NCI-H446 treated with DMSO at 0.1 percent for 48 hours (cell line): ENCODE results near the gene SPTBN4.
A peak's percentile ranks its signal among the peaks of the same experiment; 100 is the strongest.
"Not testable (repeated sequence)": the region's sequence is repeated elsewhere in the genome, so short reads cannot be mapped to it uniquely, and the experiment has no call there.

Experiments
- DNase-seq: peaks from one replicate; lab custom pipeline; 2025; lab: John Stamatoyannopoulos, UW

SPTBN4 gene

DNA sequence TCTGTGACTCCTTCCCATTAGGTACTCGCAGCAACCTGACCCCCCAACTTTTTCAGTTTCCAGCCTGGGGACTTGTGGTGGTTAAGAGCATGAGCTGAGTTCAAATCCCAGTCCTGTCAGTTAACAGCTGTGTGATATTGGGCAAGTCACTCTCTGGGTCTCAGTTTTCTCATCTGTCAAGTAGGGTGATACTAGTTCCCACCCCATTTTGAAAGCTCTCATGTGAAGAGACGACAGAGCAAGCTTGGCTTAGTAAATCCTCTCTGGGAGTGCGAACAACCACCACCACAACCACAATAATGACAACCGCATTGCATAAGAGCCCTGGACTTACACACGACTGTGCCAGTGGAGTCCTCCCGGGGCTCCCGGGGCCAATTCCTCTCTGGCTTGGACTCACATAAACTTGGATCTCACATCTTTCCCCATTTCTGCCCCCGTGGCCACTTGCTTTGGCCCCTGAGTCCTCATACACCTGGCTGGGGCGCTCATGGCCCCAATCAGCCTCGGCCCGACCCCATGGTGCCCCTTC is 1.7 kb upstream of the SPTBN4 start:
- no peak for DNase-seq

DNA sequence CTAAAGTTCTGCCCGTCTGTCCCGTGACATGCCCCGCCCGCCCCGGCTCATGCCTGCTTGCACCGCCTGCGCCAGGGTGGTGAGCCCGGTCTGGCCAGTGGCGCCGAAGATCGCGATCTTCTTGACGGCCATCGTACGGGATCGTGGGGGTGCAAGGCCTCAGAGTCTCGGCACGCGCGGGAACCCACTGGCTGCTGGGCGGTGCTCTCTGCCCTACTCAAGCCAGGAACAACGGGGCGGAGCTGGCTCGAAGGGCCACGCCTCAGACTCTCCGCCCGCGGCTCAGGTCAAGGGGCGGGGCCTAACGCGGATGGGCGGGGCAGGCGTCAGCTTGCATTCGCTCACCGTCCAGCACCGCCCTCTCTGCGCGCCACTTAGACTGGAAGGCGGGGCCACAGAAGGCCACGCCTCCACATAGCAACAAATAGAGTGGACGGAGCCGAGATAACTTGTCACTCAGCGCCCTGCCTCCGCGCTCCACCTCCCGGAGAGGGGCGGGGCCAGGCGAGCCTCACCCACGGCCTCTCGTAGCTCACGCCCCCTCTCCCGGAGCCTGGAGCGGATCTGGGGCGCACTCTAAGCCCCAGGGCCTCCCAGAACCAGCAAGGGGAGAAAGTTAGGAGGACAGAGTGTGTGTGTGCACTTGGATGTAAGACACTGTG is 1.1 kb upstream of the SPTBN4 start, which contains the start of gene BLVRB:
Gene BLVRB (minus strand): TSS at position 189 of the 662 bp plus-strand sequence. CDS start 57 bp downstream, at position 132.
- peak; percentile 97 for DNase-seq

DNA sequence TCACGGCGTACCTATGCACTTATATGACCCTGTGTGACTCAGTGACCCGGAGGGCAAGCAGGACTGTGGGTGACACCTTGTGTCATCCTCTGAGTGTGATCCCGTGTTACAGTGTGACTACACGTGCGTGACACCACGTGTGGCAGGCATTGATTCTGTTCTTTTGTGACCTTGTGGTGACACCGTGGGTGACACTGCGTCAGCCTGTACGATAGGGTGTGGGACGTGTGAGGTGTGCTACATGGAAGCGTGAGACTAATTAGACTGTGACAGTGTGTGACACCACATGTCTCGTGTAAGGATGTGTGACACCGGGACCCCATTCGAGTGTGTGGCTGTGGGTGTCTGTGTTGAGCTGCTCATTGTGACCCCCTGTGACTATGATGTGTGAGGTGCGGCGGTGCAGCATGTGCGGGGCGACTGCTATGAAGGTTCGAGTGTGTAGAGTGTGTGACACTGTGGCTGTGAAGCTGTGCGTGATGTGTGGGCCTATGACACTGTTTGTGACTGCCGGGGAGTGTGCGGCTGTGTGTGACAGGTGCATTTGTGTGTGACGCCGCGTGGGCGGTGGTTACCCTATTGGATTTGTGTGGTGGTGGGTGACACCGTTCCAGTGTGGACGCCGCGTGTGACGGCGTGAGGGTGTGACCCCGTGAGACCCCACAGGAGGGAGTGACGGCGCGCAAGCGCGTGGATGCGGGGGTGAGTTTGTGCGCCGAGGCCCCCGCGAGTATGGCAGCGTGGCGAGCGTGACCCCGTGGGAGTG is 399 bp upstream of the SPTBN4 start:
- DNase-seq, result no peak

DNA sequence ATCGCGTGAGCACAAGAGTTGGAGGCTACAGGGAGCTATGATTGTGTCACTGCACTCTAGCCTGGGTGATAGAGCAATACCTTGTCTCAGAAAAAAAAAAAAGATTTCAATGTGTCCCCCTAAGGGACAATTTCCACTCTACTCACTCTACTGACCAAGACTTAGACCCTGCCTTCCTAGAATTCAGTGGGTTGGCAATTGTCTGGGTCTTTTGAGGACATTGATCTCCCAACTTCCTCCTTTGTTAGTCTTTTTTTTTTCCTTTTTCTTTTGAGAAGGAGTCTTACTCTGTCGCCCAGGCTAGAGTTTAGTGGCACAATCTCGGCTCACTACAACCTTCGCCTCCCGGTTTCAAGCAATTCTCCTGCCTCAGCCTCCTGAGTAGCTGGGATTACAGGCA is 2.2 kb downstream of the SPTBN4 start:
- no peak for DNase-seq

DNA sequence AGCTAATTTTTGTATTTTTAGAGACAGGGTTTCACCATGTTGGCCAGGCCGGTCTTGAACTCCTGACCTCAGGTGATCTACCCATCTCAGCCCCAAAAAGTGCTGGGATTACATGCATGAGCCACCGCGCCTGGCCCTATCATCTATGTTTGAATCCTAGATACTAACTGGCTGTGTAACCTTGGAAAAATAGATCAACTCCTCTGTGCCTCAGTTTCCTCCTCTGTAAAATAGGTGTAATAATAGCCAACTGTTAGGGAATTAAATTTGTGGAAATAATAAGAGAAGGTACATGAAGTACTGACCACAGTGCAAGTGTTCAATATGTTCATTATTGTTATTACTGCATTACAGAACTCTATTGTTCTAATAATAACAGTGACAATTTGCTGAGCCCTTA is 4.3 kb downstream of the SPTBN4 start:
- DNase-seq, result no peak

DNA sequence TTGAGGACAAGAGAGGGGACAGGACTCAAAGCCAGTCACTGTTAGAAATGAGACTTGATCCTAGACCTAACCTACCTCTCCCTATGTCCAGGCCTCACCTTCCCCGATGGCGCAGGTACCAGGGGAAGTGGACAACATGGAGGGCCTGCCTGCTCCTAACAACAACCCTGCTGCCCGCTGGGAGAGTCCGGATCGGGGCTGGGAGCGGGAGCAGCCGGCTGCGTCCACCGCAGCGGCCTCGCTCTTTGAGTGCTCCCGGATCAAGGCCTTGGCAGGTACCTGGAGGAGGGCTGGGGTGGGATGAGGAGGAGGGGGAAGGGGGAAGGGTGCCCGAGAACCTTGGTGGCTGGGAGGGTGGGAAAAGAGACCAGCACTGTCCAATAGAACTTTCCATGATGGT is 5.7 kb downstream of the SPTBN4 start:
- DNase-seq, result no peak

DNA sequence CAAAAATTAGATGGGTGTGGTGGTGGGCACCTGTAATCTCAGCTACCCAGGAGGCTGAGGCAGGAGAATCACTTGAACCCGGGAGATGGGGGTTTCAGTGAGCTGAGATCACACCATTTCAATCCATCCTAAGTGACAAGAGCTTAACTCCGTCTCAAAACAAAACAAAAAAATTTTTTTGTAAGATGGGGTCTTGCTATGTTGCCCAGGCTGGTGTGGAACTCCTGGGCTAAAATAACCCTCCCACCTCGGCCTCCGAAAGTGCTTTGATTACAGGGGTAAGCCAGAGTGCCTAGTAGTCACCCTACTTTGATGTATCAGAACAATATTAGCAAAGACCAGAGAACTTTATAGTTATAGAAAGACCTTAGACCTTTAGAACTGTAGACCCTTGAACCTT is 7.9 kb downstream of the SPTBN4 start:
- no peak for DNase-seq

DNA sequence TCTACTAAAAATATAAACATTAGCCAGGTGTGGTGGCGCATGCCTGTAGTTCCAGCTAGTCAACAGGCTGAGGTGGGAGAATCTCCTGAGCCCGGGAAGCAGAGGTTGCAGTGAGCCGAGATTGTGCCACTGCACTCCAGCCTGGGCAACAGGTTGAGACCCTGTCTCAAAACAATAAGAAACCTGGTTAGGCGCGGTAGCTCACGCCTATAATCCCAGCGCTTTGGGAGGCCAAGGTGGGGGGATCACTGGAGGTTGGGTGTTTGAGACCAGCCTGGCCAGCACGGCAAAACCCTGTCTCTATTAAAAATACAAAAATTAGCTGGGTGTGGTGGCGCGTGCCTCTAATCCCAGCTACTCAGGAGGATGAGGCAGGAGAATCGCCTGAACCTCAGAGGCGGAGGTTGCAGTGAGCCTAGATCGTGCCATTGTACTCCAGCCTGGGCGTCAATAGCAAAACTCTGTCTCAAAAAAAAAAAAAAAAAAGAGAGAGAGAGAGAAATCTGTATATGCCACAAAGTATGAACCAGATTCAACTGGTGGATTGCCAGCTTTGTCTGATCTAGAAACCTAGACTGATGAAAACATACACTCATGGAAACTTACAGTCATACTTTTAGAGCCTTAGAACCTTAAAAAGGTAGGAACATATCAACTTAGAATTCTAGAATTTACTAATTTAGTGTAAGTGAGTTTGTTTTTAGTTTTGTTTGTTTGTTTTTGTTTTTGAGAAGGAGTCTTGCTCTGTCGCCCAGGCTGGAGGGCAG is 9.3 kb downstream of the SPTBN4 start:
- not testable (repeated sequence) for DNase-seq

DNA sequence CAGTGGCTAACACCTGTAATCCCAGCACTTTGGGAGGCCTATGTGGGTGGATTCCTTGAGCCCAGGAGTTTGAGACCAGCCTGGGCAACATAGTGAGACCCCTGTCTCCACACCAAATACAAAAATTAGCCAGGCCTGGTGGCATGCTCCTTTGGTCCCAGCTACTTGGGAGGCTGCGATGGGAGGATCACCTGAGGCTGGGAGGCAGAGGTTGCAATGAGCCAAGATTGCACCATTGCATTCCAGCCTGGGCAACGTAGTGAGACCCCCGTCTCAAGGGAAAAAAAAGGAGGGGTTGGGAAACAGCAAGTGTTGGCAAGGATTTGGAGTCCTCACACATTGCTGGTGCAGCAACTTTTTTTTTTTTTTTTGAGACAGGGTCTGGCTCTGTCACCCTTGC is 19.2 kb downstream of the SPTBN4 start:
- no peak for DNase-seq

DNA sequence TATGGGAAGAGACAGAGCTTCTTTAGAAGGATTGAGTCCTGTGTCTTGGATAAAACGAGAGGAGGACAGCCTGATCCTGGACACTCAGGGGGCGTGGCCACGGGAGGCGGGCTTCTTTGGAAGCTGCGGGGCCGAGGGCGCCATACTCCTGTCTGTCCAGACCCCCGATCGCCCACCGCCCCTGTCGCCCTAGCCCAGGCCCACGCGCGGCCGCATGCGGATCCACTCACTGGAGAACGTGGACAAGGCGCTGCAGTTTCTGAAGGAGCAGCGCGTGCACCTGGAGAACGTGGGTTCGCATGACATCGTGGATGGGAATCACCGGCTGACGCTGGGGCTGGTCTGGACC is 23.1 kb downstream of the SPTBN4 start:
- no peak for DNase-seq

DNA sequence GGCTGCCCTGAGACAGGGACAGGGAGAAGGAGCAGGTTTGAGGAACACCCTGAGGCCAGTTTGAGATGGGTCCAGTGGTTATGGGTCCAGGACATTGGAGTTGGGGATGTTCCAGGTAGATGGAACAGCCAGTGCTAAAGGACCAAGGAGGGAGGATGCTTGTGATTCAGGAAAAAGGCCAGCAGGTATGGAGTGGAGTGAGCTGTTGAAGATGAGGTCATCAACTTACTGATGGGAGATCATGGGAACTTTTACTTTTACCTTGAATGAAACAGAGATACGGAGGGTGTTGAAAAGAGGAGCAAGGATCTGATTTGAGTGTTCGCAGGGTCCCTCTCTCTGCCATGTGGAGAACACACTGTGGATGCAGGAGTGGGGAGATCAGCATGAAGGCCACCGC is 25.5 kb downstream of the SPTBN4 start:
- DNase-seq, result no peak

DNA sequence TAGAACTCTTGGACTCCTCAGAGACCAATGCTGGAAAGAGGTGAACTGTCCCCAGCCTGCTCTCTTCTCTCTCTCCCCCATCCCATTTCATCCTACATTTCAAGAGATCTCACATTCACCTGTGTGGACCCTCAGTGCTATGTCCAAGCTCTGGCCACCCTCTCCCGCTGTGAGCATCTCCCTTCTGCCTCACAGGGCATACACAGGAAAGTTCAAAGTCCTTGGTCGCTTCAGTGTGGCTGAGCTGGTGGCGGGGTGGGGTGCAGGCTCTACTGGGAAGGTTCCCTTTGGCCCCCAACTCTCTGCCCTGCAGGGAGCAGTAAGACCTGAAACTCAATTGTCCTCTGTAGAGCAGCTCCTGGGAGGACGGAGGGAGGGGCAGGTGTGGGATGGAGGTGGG is 27.0 kb downstream of the SPTBN4 start:
- DNase-seq, result no peak

DNA sequence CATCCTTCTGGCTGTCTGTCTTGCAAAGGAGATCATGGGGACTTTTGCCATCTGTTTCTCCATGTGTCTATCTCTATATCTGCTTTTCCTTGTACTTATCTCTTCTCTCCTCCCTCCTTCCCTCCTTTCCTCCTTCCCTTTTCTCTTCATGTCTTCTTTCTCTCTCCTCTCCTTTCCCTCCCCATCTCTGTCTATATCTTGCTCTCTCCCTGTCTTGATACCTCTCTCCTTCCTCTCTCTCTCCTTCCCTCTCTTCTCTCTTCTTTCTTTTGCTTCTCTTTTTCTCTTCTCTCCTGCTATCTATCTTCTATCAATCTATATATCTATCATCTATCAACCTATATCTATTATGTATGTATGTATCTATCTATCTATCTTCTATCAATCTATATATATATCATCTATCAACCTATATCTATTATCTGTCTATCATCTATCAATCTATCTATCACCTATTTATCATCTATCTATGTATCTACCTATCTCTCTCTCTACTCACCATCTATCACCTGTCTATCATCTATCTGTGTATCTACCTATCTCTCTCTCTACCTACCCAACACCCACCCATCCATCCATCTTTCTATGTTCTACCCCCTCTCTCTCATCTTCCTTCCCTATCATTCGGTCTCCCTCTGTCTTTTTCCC is 27.5 kb downstream of the SPTBN4 start:
- DNase-seq, result no peak

DNA sequence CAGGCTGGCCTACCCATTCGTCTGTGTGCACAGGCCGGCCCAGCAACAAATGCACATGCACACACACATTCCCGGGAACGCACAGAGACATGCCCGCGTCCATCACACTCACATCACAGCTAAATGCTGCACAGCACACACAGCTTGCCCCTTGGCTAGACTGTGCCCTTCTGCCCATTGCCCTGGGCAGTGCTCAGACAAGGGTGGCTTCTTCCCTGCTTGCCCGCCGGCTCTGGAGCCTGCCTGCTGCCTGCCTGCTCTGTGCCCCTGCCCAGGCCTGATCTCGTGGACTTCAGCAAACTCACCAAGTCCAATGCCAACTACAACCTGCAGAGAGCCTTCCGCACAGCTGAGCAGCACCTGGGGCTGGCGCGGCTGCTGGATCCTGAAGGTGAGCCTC is 30.4 kb downstream of the SPTBN4 start:
- no peak for DNase-seq

DNA sequence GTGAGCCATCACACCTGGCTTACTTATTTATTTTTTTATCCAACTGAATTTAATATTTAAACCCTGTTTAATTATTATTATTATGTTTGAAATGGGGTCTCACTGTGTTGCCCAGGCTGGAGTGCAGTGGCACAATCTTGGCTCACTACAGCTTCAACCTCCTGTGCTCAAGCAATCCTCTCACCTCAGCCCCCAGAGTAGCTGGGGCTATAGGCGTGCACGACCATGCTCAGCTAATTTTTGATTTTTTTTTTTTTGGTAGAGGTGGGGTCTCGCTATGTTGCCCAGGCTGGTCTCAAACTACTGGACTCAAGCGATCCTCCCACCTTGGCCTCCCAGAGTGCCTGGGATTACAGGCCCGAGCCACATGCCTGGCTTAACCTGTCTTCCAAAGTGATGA is 32.5 kb downstream of the SPTBN4 start:
- no peak for DNase-seq

DNA sequence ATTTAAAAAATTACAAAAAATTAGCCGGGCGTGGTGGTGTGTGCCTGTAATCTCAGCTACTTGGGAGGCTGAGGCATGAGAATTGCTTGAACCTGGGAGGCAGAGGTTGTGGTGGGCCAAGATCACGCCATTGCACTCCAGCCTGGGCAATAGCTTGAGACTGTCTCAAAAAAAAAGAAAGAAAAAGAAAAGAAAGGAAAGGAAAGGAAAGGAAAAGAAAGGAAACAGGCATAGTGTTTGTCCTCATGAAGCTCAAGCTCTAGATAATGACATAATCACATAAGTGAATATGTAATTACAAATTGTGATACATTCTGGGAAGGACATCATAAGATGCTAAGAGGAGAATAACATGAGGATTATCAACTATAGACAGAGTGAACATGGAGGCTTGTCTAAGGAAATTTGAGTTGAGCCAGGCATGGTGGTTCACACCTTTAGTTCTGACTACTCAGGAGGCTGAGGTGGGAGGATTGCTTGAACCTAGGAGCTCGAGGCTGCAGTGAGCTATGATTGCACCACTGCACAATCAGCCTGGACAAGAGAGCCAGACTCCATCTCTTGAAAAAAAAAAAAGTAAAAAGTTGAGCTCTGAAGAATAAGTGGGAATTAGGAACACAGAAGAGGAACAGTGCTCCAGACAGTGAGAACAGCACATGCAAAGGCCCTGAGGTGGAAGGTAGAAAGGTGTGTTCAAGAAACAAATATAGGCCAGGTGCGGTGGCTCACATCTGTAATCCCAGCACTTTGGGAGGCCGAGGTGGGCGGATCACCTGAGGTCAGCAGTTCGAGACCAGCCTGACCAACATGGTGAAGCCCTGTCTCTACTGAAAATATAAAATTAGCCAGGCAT is 34.1 kb downstream of the SPTBN4 start:
- DNase-seq, result not testable (repeated sequence)

DNA sequence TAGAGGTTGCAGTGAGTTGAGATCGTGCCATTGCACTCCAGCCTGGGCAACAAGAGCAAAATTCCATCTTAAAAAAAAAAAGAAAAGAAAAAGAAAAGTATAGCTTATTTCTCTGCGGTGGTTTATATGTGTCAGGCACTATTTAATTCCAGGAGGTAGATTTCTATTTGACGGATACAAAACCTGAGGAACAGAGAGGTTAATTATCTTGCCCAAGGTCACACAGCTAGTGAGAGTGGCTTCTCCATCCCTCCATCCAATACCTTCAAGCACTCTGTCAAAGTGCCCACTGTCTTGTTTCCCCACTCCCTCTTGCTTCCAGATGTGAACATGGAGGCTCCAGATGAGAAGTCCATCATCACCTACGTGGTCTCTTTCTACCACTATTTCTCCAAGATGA is 34.8 kb downstream of the SPTBN4 start:
- no peak for DNase-seq

DNA sequence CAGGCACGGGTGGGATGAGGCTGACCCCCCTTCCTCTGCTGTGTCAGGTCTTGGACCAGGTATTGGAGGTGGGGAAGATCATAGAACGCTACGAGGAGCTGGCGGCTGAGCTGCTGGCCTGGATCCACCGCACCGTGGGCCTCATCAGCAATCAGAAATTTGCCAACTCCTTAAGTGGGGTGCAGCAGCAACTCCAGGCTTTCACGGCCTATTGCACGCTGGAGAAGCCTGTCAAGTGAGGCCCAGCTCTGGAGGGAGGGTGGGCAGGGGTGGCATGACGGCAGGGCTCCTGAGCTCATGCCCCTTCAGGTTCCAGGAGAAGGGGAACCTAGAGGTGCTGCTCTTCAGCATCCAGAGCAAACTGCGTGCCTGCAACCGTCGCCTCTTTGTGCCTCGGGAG is 35.3 kb downstream of the SPTBN4 start:
- DNase-seq, result no peak

DNA sequence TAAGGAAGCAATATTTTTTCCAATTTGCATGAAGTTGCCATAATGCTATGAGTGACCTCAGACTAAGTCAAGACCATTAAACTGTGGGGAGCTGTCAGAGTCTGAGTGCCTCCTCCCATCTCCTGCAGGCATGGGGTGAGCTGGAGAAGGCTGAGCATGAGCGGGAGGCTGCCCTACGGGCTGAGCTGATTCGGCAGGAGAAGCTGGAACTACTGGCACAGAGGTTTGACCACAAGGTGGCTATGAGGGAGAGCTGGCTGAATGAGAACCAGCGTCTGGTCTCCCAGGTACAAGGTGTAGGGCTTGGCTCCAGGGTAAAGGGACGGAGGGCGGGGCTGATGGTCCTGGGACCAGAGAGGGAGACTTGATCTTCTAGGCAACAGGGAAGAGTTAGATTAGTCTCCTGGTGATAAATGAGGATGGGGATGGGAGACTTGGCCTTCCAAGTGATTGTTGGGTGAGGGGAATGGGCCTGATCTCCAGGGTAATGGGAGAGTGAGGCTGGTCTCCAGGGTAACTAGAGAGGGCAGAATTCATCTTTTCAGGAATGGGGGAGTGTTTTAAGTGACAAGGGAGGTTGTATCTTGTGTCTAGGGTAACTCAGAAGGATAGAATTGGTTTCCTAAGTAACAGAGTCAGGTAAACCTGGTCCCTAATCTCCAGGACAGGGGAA is 36.0 kb downstream of the SPTBN4 start:
- no peak for DNase-seq

DNA sequence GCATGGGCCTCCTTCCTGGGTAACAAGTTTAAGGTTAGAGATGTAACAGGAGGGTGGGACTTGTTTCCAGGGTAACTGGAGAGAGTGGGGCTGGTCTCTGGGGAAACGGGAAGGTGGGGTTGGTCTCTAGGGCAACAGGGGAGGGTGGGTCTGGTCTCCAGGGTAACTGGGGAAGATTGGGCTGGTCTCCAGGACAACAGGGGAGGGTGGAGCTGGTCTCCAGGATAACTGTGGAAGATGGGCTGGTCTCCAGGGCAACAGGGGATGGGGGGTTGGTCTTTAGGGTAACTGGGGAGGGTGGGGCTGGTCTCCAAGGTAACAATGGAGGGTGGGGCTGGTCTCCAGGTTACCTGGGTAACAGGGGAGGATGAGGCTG is 36.5 kb downstream of the SPTBN4 start:
- no peak for DNase-seq

DNA sequence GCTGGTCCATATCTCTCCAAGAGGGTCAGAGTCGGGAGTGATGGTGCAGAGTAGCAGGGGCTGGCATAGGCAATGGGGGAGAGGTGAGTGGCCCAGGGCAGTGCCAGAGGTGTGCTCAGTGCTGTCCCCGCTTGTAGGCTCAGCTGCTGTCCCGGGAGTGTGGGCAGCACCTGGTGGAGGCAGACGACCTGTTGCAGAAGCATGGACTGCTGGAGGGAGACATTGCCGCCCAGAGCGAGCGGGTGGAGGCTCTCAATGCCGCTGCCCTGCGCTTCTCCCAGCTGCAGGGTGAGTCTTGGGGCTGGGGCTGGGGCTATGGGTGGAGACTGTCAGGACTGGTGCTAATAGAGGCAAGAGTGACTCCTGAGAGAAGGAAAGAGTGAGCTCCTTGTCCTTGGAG is 39.3 kb downstream of the SPTBN4 start:
- no peak for DNase-seq
